ENCODE measurements around the gene IL11.

Gene IL11

GRCh38 chr19:55346725-55347441, 23.4 kb downstream of the IL11 start:
- no peak for DNase-seq (ENCODE audit: extremely low spot score)
- ChIA-PET POLR2A (interaction anchor here (0.6 kb wide), 1 partner anchor 9 kb away, joined by 4 read pairs; no protein-coding TSS in a partner anchor), CTCF (interaction anchor here (1.4 kb wide), 1 partner anchor 71 kb away, joined by 3 read pairs; no protein-coding TSS in a partner anchor)
- TF ChIP-seq, protein P1, sequence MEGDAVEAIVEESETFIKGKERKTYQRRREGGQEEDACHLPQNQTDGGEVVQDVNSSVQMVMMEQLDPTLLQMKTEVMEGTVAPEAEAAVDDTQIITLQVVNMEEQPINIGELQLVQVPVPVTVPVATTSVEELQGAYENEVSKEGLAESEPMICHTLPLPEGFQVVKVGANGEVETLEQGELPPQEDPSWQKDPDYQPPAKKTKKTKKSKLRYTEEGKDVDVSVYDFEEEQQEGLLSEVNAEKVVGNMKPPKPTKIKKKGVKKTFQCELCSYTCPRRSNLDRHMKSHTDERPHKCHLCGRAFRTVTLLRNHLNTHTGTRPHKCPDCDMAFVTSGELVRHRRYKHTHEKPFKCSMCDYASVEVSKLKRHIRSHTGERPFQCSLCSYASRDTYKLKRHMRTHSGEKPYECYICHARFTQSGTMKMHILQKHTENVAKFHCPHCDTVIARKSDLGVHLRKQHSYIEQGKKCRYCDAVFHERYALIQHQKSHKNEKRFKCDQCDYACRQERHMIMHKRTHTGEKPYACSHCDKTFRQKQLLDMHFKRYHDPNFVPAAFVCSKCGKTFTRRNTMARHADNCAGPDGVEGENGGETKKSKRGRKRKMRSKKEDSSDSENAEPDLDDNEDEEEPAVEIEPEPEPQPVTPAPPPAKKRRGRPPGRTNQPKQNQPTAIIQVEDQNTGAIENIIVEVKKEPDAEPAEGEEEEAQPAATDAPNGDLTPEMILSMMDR (IDR thresholded peaks at IDR 0.05; ENCODE audit: control extremely low read depth, extremely low read depth, low read depth, missing control alignments) = no peak

GRCh38 chr19:55345818-55346724, 24.2 kb downstream of the IL11 start:
- ChIA-PET POLR2A (no interaction called here), CTCF (no interaction called here)
- DNase-seq (ENCODE audit: extremely low spot score) = no peak
- TF ChIP-seq, protein P1 (IDR thresholded peaks at IDR 0.05; ENCODE audit: control extremely low read depth, extremely low read depth, low read depth, missing control alignments) = no peak

GRCh38 chr19:55345101-55345817, 25.0 kb downstream of the IL11 start:
- no peak for DNase-seq (ENCODE audit: extremely low spot score)
- CTCF ChIA-PET = interaction anchor here (1.0 kb wide), 1 partner anchor 44 kb away, joined by 3 read pairs; no protein-coding TSS in a partner anchor
- POLR2A ChIA-PET = no interaction called here
- TF ChIP-seq, protein P1 (IDR thresholded peaks at IDR 0.05; ENCODE audit: control extremely low read depth, extremely low read depth, low read depth, missing control alignments) = no peak

DNA sequence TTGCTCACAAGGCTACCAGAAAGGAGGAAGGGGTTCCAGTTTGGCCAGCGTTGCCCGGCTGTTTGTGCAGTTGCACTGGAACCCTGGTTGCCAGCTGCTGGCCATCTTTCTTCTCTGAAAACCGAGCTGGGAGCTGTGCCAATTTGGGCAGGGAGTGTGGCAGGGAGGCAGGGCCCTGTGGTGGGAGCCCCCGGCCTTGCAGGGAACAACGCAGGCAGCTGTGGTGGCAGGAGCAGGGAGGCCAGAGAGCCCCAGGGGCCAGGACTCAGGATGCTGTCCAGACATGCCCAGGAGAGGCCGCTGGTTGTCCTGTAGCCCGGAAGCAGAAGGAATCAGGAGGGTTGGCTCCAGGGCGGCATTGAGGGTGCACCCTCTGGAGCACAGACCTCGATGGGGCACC, 25.8 kb downstream of the IL11 start:
- ChIA-PET POLR2A (no interaction called here), CTCF (interaction anchor here (1.0 kb wide), 1 partner anchor 43 kb away, joined by 3 read pairs; no protein-coding TSS in a partner anchor)
- TF ChIP-seq, protein P1 (IDR thresholded peaks at IDR 0.05; ENCODE audit: control extremely low read depth, extremely low read depth, low read depth, missing control alignments) = no peak
- no peak for DNase-seq (ENCODE audit: extremely low spot score)

- TF ChIP-seq, protein P1 (IDR thresholded peaks at IDR 0.05; ENCODE audit: control extremely low read depth, extremely low read depth, low read depth, missing control alignments) = no peak
- POLR2A ChIA-PET = no interaction called here
- CTCF ChIA-PET = no interaction called here
These were observed 28.4 kb downstream of the IL11 start for GRCh38 chr19:55341595-55342531.

More at GRCh38 chr19:55341595-55342531, 28.4 kb downstream of the IL11 start:
- no peak for DNase-seq (ENCODE audit: extremely low spot score)
